H1 (cell line): ENCODE results near the gene BTG2. TPM values are rescaled to one million over a fixed set of nuclear protein-coding genes. Genes with fewer than 3 reads are reported as not detected.

Experiments
- BACH1 ChIP-seq: IDR thresholded peaks from 2 replicates; pipeline ENCODE4 v1.6.1; 2012; ENCODE audit warnings: low read length, improper control_type of control experiment
- BRCA1 ChIP-seq: IDR thresholded peaks from 2 replicates; pipeline ENCODE4 v1.6.1; 2012; ENCODE audit warnings: low read depth, low read length, improper control_type of control experiment
- CHD7 ChIP-seq: fragments of 300-600 bp; sonication (generic); IDR thresholded peaks from 2 replicates; pipeline ENCODE4 v1.7.1; 2012; ENCODE audit warnings: low read length, moderate library complexity, mild to moderate bottlenecking, inconsistent platforms; ENCODE audit not compliant: insufficient replicate concordance
- CREB1 ChIP-seq: IDR thresholded peaks from 2 replicates; pipeline ENCODE4 v1.6.1; 2012; ENCODE audit warnings: inconsistent platforms
- FOSL1 ChIP-seq: IDR thresholded peaks from 2 replicates; pipeline ENCODE4 v1.6.1; 2011; ENCODE audit warnings: mild to moderate bottlenecking, low read depth, low read length, moderate library complexity; ENCODE audit not compliant: insufficient read depth
- GTF2F1 ChIP-seq: IDR thresholded peaks from 2 replicates; pipeline ENCODE4 v1.6.1; 2012; ENCODE audit warnings: low read depth, low read length, improper control_type of control experiment, borderline replicate concordance
- HDAC2 ChIP-seq, 2 experiments: fragments of 300-600 bp in 1 of 2; sonication (generic) in 1 of 2; IDR thresholded peaks; 2 replicates each; pipeline ENCODE4 v1.6.1; 2011 to 2012; ENCODE audit warnings: low read depth in 2 of 2, low read length in 2 of 2, mild to moderate bottlenecking in 2 of 2, moderate library complexity in 2 of 2, borderline replicate concordance in 1 of 2, inconsistent platforms in 1 of 2
- MAX ChIP-seq: IDR thresholded peaks from 2 replicates; pipeline ENCODE4 v1.6.1; 2012; ENCODE audit warnings: inconsistent platforms
- polyA plus RNA-seq, 7 experiments: library from polyadenylated mRNA; depleted of rRNA in 3 of 7; stranded (reverse) in 5 of 7; unstranded in 2 of 7; fragments of >200 nt in 5 of 7; fragments of 200-250 nt in 2 of 7; gene quantifications; 1 replicate in 5 of 7; 2 replicates in 1 of 7; 4 replicates in 1 of 7; pipeline versions ENCODE4 v1.2.1 to v1.2.3, GENCODE V29; 2011 to 2013; ENCODE audit warnings: missing spikeins in 2 of 7, mixed read lengths in 2 of 7
- total RNA-seq: library from RNA; stranded (reverse); fragmentation: NEBNext Ultra II Directional; extraction: Animal tissue kit (Norgen Biotek cat#: 25700); gene quantifications from 2 replicates; pipeline ENCODE4 v1.2.1, GENCODE V29; 2021

Gene BTG2
- total and polyA plus RNA-seq, 2 of the 8 experiments (the other 6 are each of a cell fraction or from before 2014, with no cell fraction given) = 4.8 to 11.0 TPM

- TF ChIP-seq CHD7 (no peak), GTF2F1 (no peak), FOSL1 (no peak), MAX (no peak), BACH1 (no peak), HDAC2 (IDR thresholded peaks at IDR 0.05; ENCODE audit: borderline replicate concordance in 1 of 2, low read depth in 2 of 2, low read length in 2 of 2) (no peak), CREB1 (no peak), BRCA1 (no peak)
These were observed 4.6 kb upstream of the BTG2 start (continued) for GRCh38 chr1:203300441-203301330.
